Gastroesophageal sphincter (tissue), 3 donors: ENCODE data around the gene GPC1.

Experiments used
- CTCF ChIP-seq, 4 experiments: fragments of 200-600 bp in 2 of 4; fragments of 450-650 bp in 2 of 4; sonication (generic) in 1 of 4; IDR thresholded peaks; one replicate each; pipeline ENCODE4 v1.5.1; 2017 to 2019; ENCODE audit warnings: antibody characterized with exemption in 4 of 4, mild to moderate bottlenecking in 2 of 4, moderate library complexity in 2 of 4
- EP300 ChIP-seq: sonication (generic); formaldehyde crosslinking; IDR thresholded peaks from one replicate; pipeline ENCODE4 v1.6.1; 2017; ENCODE audit warnings: antibody characterized with exemption, mild to moderate bottlenecking
- POLR2A ChIP-seq, 2 donors: fragments of 450-650 bp; IDR thresholded peaks; one replicate each; pipeline ENCODE4 v1.6.1; 2017; ENCODE audit warnings: antibody characterized with exemption in 2 of 2, mild to moderate bottlenecking in 2 of 2, moderate library complexity in 1 of 2

GRCh38 chr2:240456447-240457222 is 21.2 kb downstream of the GPC1 start:
- TF ChIP-seq CTCF (IDR thresholded peaks at IDR 0.05) = no peak
- no peak for TF ChIP-seq POLR2A (IDR thresholded peaks at IDR 0.05)
- no peak for TF ChIP-seq EP300
